ENCODE measurements around the gene FARS2.

Gene FARS2

DNA sequence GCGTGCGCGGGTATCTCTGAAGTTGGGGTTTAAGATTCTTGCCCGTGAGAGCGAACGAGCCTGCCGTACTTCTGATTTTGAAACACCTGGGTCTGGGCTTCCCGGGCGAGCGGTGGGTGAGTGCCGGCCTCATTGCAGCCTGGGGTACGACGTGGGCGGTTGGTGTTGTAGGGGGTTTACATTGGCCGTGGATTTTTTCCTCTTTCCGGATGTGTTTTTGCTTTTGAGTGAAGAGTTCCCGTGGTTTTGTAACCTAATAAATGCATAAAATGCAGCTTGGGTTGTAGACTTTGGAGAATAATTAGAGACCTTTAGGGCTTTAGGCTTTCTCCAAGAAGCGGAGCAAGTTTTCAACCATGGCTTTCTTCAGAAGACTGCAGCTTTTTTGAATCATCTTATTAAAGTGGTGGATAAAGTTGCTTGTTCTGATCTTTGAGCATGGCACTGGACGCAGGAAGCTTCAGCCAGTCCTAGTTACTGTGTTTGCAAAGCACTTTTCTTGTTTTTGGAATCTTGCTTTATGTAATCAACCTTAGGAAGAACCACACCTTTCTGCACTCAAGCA lies 314 bp downstream of the FARS2 start:
- Histone ChIP-seq H3K56ac (ENCODE audit: low read length) (peak overlapping the region; percentile 88), H3K79me1 (ENCODE audit: low read length) (peaks cover 17% of the 10 kb centered on the region), H2BK120ac (ENCODE audit: low read depth, low read length) (no peak overlapping the region), H3K9ac (ENCODE audit: low read length) (peak overlapping the region; percentile 78), H3K27me3 (ENCODE audit: insufficient read depth, low read length, poor library complexity) (no peaks in the 10 kb centered on the region), H3K18ac (ENCODE audit: low read length) (no peak overlapping the region), H3K4me2 (ENCODE audit: low read length) (peak overlapping the region; percentile 82), H4K8ac (ENCODE audit: low read depth, low read length) (no peak overlapping the region), H3K23ac (ENCODE audit: low read length) (no peak overlapping the region), H3K4me1 (ENCODE audit: control insufficient read depth, low read depth, low read length) (no peaks in the 10 kb centered on the region), H4K5ac (ENCODE audit: low read length) (peak overlapping the region; percentile 86), H3K4me3 (ENCODE audit: low read length) (peak overlapping the region; percentile 55), H2BK15ac (replicated peaks; ENCODE audit: low read depth) (no peak overlapping the region), H2BK5ac (ENCODE audit: low read length) (no peak overlapping the region), H3K79me2 (ENCODE audit: control insufficient read depth, insufficient read depth, low read length) (peaks cover 18% of the 10 kb centered on the region), H3K4ac (ENCODE audit: low read depth, low read length) (no peak overlapping the region), H2AK5ac (ENCODE audit: low read length) (no peak overlapping the region), H3K27ac (ENCODE audit: low read depth, low read length) (no peak overlapping the region), H3K36me3 (ENCODE audit: control insufficient read depth, insufficient read depth, low read length) (no peaks in the 10 kb centered on the region)
- no peak for DNase-seq
- no CpG with 5 or more reads among the region's 19 CpGs for WGBS (ENCODE audit: extremely low coverage, insufficient coverage, low lambda C conversion rate)

- no peak overlapping the region for H3K56ac ChIP-seq (ENCODE audit: low read length)
- no CpG with 5 or more reads among the region's 2 CpGs for WGBS (ENCODE audit: extremely low coverage, insufficient coverage, low lambda C conversion rate)
These were observed 5.1 kb downstream of the FARS2 start for GRCh38 chr6:5266423-5266822.

GRCh38 chr6:5270093-5270680 lies 8.9 kb downstream of the FARS2 start:
- Histone ChIP-seq H4K5ac (ENCODE audit: low read length) (no peak overlapping the region), H2BK120ac (ENCODE audit: low read depth, low read length) (no peak overlapping the region), H3K79me1 (ENCODE audit: low read length) (peaks cover 1% of the 10 kb centered on the region), H3K4me3 (ENCODE audit: low read length) (no peak overlapping the region), H2BK5ac (ENCODE audit: low read length) (no peak overlapping the region), H2BK15ac (replicated peaks; ENCODE audit: low read depth) (no peak overlapping the region), H3K36me3 (ENCODE audit: control insufficient read depth, insufficient read depth, low read length) (no peaks in the 10 kb centered on the region), H3K4me2 (ENCODE audit: low read length) (no peak overlapping the region), H3K9ac (ENCODE audit: low read length) (no peak overlapping the region), H3K27ac (ENCODE audit: low read depth, low read length) (no peak overlapping the region), H3K23ac (ENCODE audit: low read length) (no peak overlapping the region), H3K4ac (ENCODE audit: low read depth, low read length) (no peak overlapping the region), H3K4me1 (ENCODE audit: control insufficient read depth, low read depth, low read length) (no peaks in the 10 kb centered on the region), H3K27me3 (ENCODE audit: insufficient read depth, low read length, poor library complexity) (no peaks in the 10 kb centered on the region), H3K56ac (ENCODE audit: low read length) (no peak overlapping the region), H3K79me2 (ENCODE audit: control insufficient read depth, insufficient read depth, low read length) (no peaks in the 10 kb centered on the region), H4K8ac (ENCODE audit: low read depth, low read length) (no peak overlapping the region), H2AK5ac (ENCODE audit: low read length) (no peak overlapping the region), H3K18ac (ENCODE audit: low read length) (no peak overlapping the region)
- no CpG with 5 or more reads among the region's 5 CpGs for whole genome bisulfite sequencing (ENCODE audit: extremely low coverage, insufficient coverage, low lambda C conversion rate)
- DNase-seq = no peak

More at GRCh38 chr6:5266423-5266822, 5.1 kb downstream of the FARS2 start:
- DNase-seq = no peak
- H3K27ac ChIP-seq (ENCODE audit: low read depth, low read length) = no peak overlapping the region
- no peak overlapping the region for H3K4me2 ChIP-seq (ENCODE audit: low read length)
- H3K4me3 ChIP-seq (ENCODE audit: low read length) = no peak overlapping the region
- no peaks in the 10 kb centered on the region for H3K4me1 ChIP-seq (ENCODE audit: control insufficient read depth, low read depth, low read length)
- H2BK5ac ChIP-seq (ENCODE audit: low read length) = no peak overlapping the region
- H3K4ac ChIP-seq (ENCODE audit: low read depth, low read length) = no peak overlapping the region
- H2BK120ac ChIP-seq (ENCODE audit: low read depth, low read length) = no peak overlapping the region
- peaks cover 2% of the 10 kb centered on the region for H3K79me2 ChIP-seq (ENCODE audit: control insufficient read depth, insufficient read depth, low read length)
- H3K36me3 ChIP-seq (ENCODE audit: control insufficient read depth, insufficient read depth, low read length) = no peaks in the 10 kb centered on the region
- no peaks in the 10 kb centered on the region for H3K27me3 ChIP-seq (ENCODE audit: insufficient read depth, low read length, poor library complexity)
- no peak overlapping the region for H2BK15ac ChIP-seq (replicated peaks; ENCODE audit: low read depth)
- no peak overlapping the region for H2AK5ac ChIP-seq (ENCODE audit: low read length)
- no peak overlapping the region for H3K9ac ChIP-seq (ENCODE audit: low read length)
- H3K23ac ChIP-seq (ENCODE audit: low read length) = no peak overlapping the region
- H3K18ac ChIP-seq (ENCODE audit: low read length) = no peak overlapping the region
- peaks cover 1% of the 10 kb centered on the region for H3K79me1 ChIP-seq (ENCODE audit: low read length)
- H4K8ac ChIP-seq (ENCODE audit: low read depth, low read length) = no peak overlapping the region
- H4K5ac ChIP-seq (ENCODE audit: low read length) = no peak overlapping the region

DNA sequence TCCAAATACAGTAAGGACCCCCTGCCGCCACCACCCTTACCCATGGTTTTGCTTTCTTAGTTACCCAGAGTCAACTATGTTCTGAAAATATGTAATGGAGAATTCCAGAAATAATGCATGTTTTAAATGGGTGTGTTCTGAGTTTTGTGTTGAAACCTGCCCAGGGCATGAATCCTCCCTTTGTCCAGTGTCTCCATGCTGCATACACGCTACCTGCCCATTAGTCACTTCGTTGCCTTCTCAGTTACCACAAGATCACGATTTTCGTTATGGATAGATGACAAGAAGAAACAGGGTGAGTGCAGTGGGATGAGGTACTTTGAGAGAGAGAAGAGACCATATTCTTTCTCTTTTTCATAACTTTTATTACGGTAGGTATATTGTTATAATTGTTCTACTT lies 10.6 kb downstream of the FARS2 start:
- Histone ChIP-seq H2BK5ac (ENCODE audit: low read length) (no peak overlapping the region), H3K4me1 (ENCODE audit: control insufficient read depth, low read depth, low read length) (no peaks in the 10 kb centered on the region), H4K5ac (ENCODE audit: low read length) (no peak overlapping the region), H3K4ac (ENCODE audit: low read depth, low read length) (no peak overlapping the region), H4K8ac (ENCODE audit: low read depth, low read length) (no peak overlapping the region), H3K36me3 (ENCODE audit: control insufficient read depth, insufficient read depth, low read length) (no peaks in the 10 kb centered on the region), H3K79me2 (ENCODE audit: control insufficient read depth, insufficient read depth, low read length) (no peaks in the 10 kb centered on the region), H2BK15ac (replicated peaks; ENCODE audit: low read depth) (no peak overlapping the region), H3K27ac (ENCODE audit: low read depth, low read length) (no peak overlapping the region), H3K56ac (ENCODE audit: low read length) (no peak overlapping the region), H3K23ac (ENCODE audit: low read length) (no peak overlapping the region), H2BK120ac (ENCODE audit: low read depth, low read length) (no peak overlapping the region), H3K4me3 (ENCODE audit: low read length) (no peak overlapping the region), H3K4me2 (ENCODE audit: low read length) (no peak overlapping the region), H3K9ac (ENCODE audit: low read length) (no peak overlapping the region), H3K27me3 (ENCODE audit: insufficient read depth, low read length, poor library complexity) (no peaks in the 10 kb centered on the region), H2AK5ac (ENCODE audit: low read length) (no peak overlapping the region), H3K79me1 (ENCODE audit: low read length) (peaks cover 3% of the 10 kb centered on the region), H3K18ac (ENCODE audit: low read length) (no peak overlapping the region)
- no CpG with 5 or more reads among the region's 6 CpGs for WGBS (ENCODE audit: extremely low coverage, insufficient coverage, low lambda C conversion rate)
- DNase-seq = no peak

- Histone ChIP-seq H3K4me3 (ENCODE audit: low read length) (no peak overlapping the region), H3K27me3 (ENCODE audit: insufficient read depth, low read length, poor library complexity) (no peaks in the 10 kb centered on the region), H3K56ac (ENCODE audit: low read length) (no peak overlapping the region), H3K4me2 (ENCODE audit: low read length) (no peak overlapping the region), H3K79me2 (ENCODE audit: control insufficient read depth, insufficient read depth, low read length) (no peaks in the 10 kb centered on the region), H2BK5ac (ENCODE audit: low read length) (no peak overlapping the region), H2BK15ac (replicated peaks; ENCODE audit: low read depth) (no peak overlapping the region), H4K5ac (ENCODE audit: low read length) (no peak overlapping the region), H3K4me1 (ENCODE audit: control insufficient read depth, low read depth, low read length) (no peaks in the 10 kb centered on the region), H3K9ac (ENCODE audit: low read length) (no peak overlapping the region), H3K36me3 (ENCODE audit: control insufficient read depth, insufficient read depth, low read length) (no peaks in the 10 kb centered on the region), H4K8ac (ENCODE audit: low read depth, low read length) (no peak overlapping the region), H3K79me1 (ENCODE audit: low read length) (peaks cover 5% of the 10 kb centered on the region), H3K27ac (ENCODE audit: low read depth, low read length) (no peak overlapping the region), H3K23ac (ENCODE audit: low read length) (no peak overlapping the region), H3K18ac (ENCODE audit: low read length) (no peak overlapping the region), H3K4ac (ENCODE audit: low read depth, low read length) (no peak overlapping the region), H2AK5ac (ENCODE audit: low read length) (no peak overlapping the region), H2BK120ac (ENCODE audit: low read depth, low read length) (no peak overlapping the region)
- no CpG with 5 or more reads among the region's 3 CpGs for WGBS (ENCODE audit: extremely low coverage, insufficient coverage, low lambda C conversion rate)
- no peak for DNase-seq
These were observed 12.9 kb downstream of the FARS2 start for GRCh38 chr6:5274231-5274630.

GRCh38 chr6:5275497-5275896 lies 14.2 kb downstream of the FARS2 start:
- H3K36me3 ChIP-seq (ENCODE audit: control insufficient read depth, insufficient read depth, low read length) = no peaks in the 10 kb centered on the region
- H3K4me3 ChIP-seq (ENCODE audit: low read length) = no peak overlapping the region
- H3K4me2 ChIP-seq (ENCODE audit: low read length) = no peak overlapping the region
- no peak overlapping the region for H2BK5ac ChIP-seq (ENCODE audit: low read length)
- peaks cover 5% of the 10 kb centered on the region for H3K79me1 ChIP-seq (ENCODE audit: low read length)
- H3K9ac ChIP-seq (ENCODE audit: low read length) = no peak overlapping the region
- no peak overlapping the region for H4K8ac ChIP-seq (ENCODE audit: low read depth, low read length)
- no peak overlapping the region for H3K27ac ChIP-seq (ENCODE audit: low read depth, low read length)
- no peak for DNase-seq
- no peaks in the 10 kb centered on the region for H3K79me2 ChIP-seq (ENCODE audit: control insufficient read depth, insufficient read depth, low read length)
- H3K56ac ChIP-seq (ENCODE audit: low read length) = no peak overlapping the region
- H3K27me3 ChIP-seq (ENCODE audit: insufficient read depth, low read length, poor library complexity) = no peaks in the 10 kb centered on the region
- H3K4ac ChIP-seq (ENCODE audit: low read depth, low read length) = no peak overlapping the region
- no peak overlapping the region for H2AK5ac ChIP-seq (ENCODE audit: low read length)
- no peaks in the 10 kb centered on the region for H3K4me1 ChIP-seq (ENCODE audit: control insufficient read depth, low read depth, low read length)
- no peak overlapping the region for H3K23ac ChIP-seq (ENCODE audit: low read length)
- no peak overlapping the region for H3K18ac ChIP-seq (ENCODE audit: low read length)
- H2BK15ac ChIP-seq (replicated peaks; ENCODE audit: low read depth) = no peak overlapping the region
- no peak overlapping the region for H2BK120ac ChIP-seq (ENCODE audit: low read depth, low read length)
- H4K5ac ChIP-seq (ENCODE audit: low read length) = no peak overlapping the region
- WGBS (ENCODE audit: extremely low coverage, insufficient coverage, low lambda C conversion rate) = no CpG with 5 or more reads among the region's 2 CpGs

All from mesendoderm (in vitro differentiated cells).